Measurements from ENCODE around the gene ASIC2.

The ASIC2 gene

DNA sequence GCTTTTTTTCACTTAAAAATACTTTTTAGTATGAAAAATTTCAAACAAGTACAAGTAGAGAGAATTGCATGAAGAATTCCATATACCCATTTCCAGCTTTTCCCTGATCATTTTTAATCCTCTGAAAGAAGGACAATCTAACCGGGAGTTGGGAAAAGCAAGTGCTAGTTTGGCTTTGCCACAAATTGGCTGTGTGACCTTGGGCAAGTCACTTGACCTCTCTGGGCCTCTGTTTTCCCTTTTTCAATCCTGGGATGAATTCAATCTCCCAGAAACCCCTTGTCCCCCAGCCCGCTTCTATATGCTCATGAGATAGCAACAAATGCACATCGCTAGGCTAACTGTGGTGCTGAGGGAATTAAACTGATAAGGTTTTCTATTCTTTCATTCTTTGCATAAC is 49.4 kb downstream of the ASIC2 start:
- TF ChIP-seq FOXK2 (IDR thresholded peaks at IDR 0.05) (no peak), FOXM1 (IDR thresholded peaks at IDR 0.05; ENCODE audit: borderline replicate concordance) (no peak), PKNOX1 (IDR thresholded peaks at IDR 0.05) (no peak), HDGF (IDR thresholded peaks at IDR 0.05; ENCODE audit: borderline replicate concordance) (no peak), ELF4 (IDR thresholded peaks at IDR 0.05) (no peak), BHLHE40 (IDR thresholded peaks at IDR 0.05; ENCODE audit: borderline replicate concordance) (no peak), CTBP1 (IDR thresholded peaks at IDR 0.05; ENCODE audit: borderline replicate concordance) (no peak), L3MBTL2 (conservative IDR thresholded peaks at IDR 0.05) (no peak), ZNF384 (IDR thresholded peaks at IDR 0.05) (no peak), ARNT (IDR thresholded peaks at IDR 0.05) (no peak), LEF1 (IDR thresholded peaks at IDR 0.05; ENCODE audit: borderline replicate concordance) (no peak), TARDBP (IDR thresholded peaks at IDR 0.05) (no peak), SP1 (IDR thresholded peaks at IDR 0.05) (no peak), FOXA1 (IDR thresholded peaks at IDR 0.05) (no peak), SUZ12 (IDR thresholded peaks at IDR 0.05) (no peak), NFRKB (IDR thresholded peaks at IDR 0.05) (no peak)
- no peak for DNase-seq (ENCODE audit: extremely low spot score)
- CTCF ChIA-PET, result no interaction called here
- POLR2A ChIA-PET, result no interaction called here

GRCh38 chr17:33242375-33243124 is 50.5 kb downstream of the ASIC2 start:
- CTCF ChIA-PET, result no interaction called here

GRCh38 chr17:33241390-33241789 is 51.7 kb downstream of the ASIC2 start:
- TF ChIP-seq HDGF (IDR thresholded peaks at IDR 0.05; ENCODE audit: borderline replicate concordance) (no peak), LEF1 (IDR thresholded peaks at IDR 0.05; ENCODE audit: borderline replicate concordance) (no peak), SP1 (IDR thresholded peaks at IDR 0.05) (no peak), L3MBTL2 (conservative IDR thresholded peaks at IDR 0.05) (no peak), SUZ12 (IDR thresholded peaks at IDR 0.05) (no peak), FOXA1 (IDR thresholded peaks at IDR 0.05) (no peak), BHLHE40 (IDR thresholded peaks at IDR 0.05; ENCODE audit: borderline replicate concordance) (no peak), PKNOX1 (IDR thresholded peaks at IDR 0.05) (no peak), ARNT (IDR thresholded peaks at IDR 0.05) (no peak), ELF4 (IDR thresholded peaks at IDR 0.05) (no peak), FOXK2 (IDR thresholded peaks at IDR 0.05) (no peak), ZNF384 (IDR thresholded peaks at IDR 0.05) (no peak), NFRKB (IDR thresholded peaks at IDR 0.05) (no peak), TARDBP (IDR thresholded peaks at IDR 0.05) (no peak), CTBP1 (IDR thresholded peaks at IDR 0.05; ENCODE audit: borderline replicate concordance) (no peak), FOXM1 (IDR thresholded peaks at IDR 0.05; ENCODE audit: borderline replicate concordance) (no peak)
- no peak for DNase-seq (ENCODE audit: extremely low spot score)
- POLR2A ChIA-PET, result no interaction called here
- CTCF ChIA-PET, result no interaction called here

More at GRCh38 chr17:33242375-33243124, 50.5 kb downstream of the ASIC2 start:
- no peak for DNase-seq (ENCODE audit: extremely low spot score)
- TF ChIP-seq ELF4 (IDR thresholded peaks at IDR 0.05) (no peak), CTBP1 (IDR thresholded peaks at IDR 0.05; ENCODE audit: borderline replicate concordance) (no peak), ARNT (IDR thresholded peaks at IDR 0.05) (no peak), PKNOX1 (IDR thresholded peaks at IDR 0.05) (no peak), ZNF384 (IDR thresholded peaks at IDR 0.05) (no peak), HDGF (IDR thresholded peaks at IDR 0.05; ENCODE audit: borderline replicate concordance) (no peak), SUZ12 (IDR thresholded peaks at IDR 0.05) (no peak), BHLHE40 (IDR thresholded peaks at IDR 0.05; ENCODE audit: borderline replicate concordance) (no peak)
- POLR2A ChIA-PET, result no interaction called here

- no peak for TF ChIP-seq L3MBTL2 (conservative IDR thresholded peaks at IDR 0.05)
- TF ChIP-seq FOXA1 (IDR thresholded peaks at IDR 0.05), result no peak
- TF ChIP-seq ZNF384 (IDR thresholded peaks at IDR 0.05), result no peak
- ChIA-PET CTCF (interaction anchor here (0.6 kb wide), 1 partner anchor 22 kb away, joined by 3 read pairs; no protein-coding TSS in a partner anchor), POLR2A (no interaction called here)
- DNase-seq (ENCODE audit: extremely low spot score), result no peak
These were observed 52.7 kb downstream of the ASIC2 start for GRCh38 chr17:33240362-33240761.

- CTCF ChIA-PET, result no interaction called here
- no peak for DNase-seq (ENCODE audit: extremely low spot score)
- TF ChIP-seq ZNF384 (IDR thresholded peaks at IDR 0.05) (no peak), L3MBTL2 (conservative IDR thresholded peaks at IDR 0.05) (no peak), FOXM1 (IDR thresholded peaks at IDR 0.05; ENCODE audit: borderline replicate concordance) (no peak), ARNT (IDR thresholded peaks at IDR 0.05) (no peak), SUZ12 (IDR thresholded peaks at IDR 0.05) (no peak)
- POLR2A ChIA-PET, result no interaction called here
These were observed 53.4 kb downstream of the ASIC2 start for GRCh38 chr17:33239702-33240101.

DNA sequence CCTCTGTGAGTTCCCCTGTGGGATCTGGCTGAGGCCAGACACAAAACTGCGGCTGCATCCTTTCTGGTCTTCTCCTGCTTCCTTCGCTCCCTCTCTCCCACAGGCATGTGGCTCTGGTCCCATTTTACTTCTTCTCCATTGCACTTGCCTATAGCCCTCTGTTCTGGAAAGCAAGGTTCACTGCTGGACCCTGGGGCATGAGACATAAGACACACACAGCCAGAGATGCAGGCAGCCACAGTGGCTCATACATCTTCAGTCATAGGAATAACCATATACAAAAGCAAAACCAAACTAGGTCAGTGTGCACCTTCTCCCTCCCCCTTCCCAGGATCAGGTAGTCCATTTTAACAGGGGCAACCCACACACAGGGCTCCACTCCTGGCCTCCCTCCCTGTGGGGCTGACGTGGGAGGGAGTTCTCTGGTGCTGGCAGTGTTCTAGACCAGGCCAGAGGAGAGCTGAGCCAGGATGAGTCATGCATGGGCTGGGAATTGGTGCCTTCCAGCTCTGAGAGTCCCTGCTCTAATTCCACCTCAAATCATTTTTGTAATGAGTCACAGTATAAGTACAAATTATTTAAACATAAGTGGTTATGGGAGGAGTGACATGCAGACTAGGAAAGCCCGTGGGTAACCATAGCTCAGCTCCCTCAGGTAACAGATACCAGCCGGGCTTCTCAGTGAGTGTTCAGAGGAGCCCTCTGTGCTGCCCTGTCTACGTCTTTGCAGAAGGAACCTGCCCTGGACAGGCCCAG is 58.0 kb downstream of the ASIC2 start:
- no peak for DNase-seq (ENCODE audit: extremely low spot score)
- POLR2A ChIA-PET, result no interaction called here
- CTCF ChIA-PET, result no interaction called here
- no peak for TF ChIP-seq PKNOX1 (IDR thresholded peaks at IDR 0.05)
- no peak for TF ChIP-seq NFRKB (IDR thresholded peaks at IDR 0.05)
- TF ChIP-seq FOXK2 (IDR thresholded peaks at IDR 0.05), result no peak
- TF ChIP-seq SUZ12 (IDR thresholded peaks at IDR 0.05), result no peak
- no peak for TF ChIP-seq LEF1 (IDR thresholded peaks at IDR 0.05; ENCODE audit: borderline replicate concordance)
- TF ChIP-seq FOXM1 (IDR thresholded peaks at IDR 0.05; ENCODE audit: borderline replicate concordance), result no peak
- no peak for TF ChIP-seq L3MBTL2 (conservative IDR thresholded peaks at IDR 0.05)
- TF ChIP-seq ARNT (IDR thresholded peaks at IDR 0.05), result no peak
- TF ChIP-seq FOXA1 (IDR thresholded peaks at IDR 0.05), result no peak
- no peak for TF ChIP-seq BHLHE40 (IDR thresholded peaks at IDR 0.05; ENCODE audit: borderline replicate concordance)
- TF ChIP-seq SP1 (IDR thresholded peaks at IDR 0.05), result no peak
- TF ChIP-seq ELF4 (IDR thresholded peaks at IDR 0.05), result no peak
- TF ChIP-seq TARDBP (IDR thresholded peaks at IDR 0.05), result no peak
- TF ChIP-seq ZNF384 (IDR thresholded peaks at IDR 0.05), result no peak
- no peak for TF ChIP-seq HDGF (IDR thresholded peaks at IDR 0.05; ENCODE audit: borderline replicate concordance)
- no peak for TF ChIP-seq CTBP1 (IDR thresholded peaks at IDR 0.05; ENCODE audit: borderline replicate concordance)

Measured in HEK293T (cell line).